Glutamatergic neuron (in vitro differentiated cells): Measurements from ENCODE around the gene ASAP3. TPM values are rescaled to one million over a fixed set of nuclear protein-coding genes. Genes with fewer than 3 reads are reported as not detected.
A peak's percentile ranks its signal among the peaks of the same experiment; 100 is the strongest.

ENCODE experiments used
- DNase-seq: peaks from one replicate; pipeline ENCODE4 v3.0.0; 2022
- H3K27ac Mint-ChIP-seq: one replicate; pipeline ENCODE4 v1.8.0; 2020; ENCODE audit warnings: mild to moderate bottlenecking, mixed read lengths, inconsistent platforms; ENCODE audit not compliant: unreplicated experiment
- H3K27me3 Mint-ChIP-seq: one replicate; pipeline ENCODE4 v1.8.0; 2020; ENCODE audit warnings: mild to moderate bottlenecking, moderate library complexity, mixed read lengths, inconsistent platforms; ENCODE audit not compliant: unreplicated experiment
- H3K36me3 Mint-ChIP-seq: one replicate; pipeline ENCODE4 v1.8.0; 2020; ENCODE audit warnings: mild to moderate bottlenecking, mixed read lengths, inconsistent platforms; ENCODE audit not compliant: unreplicated experiment
- H3K4me1 Mint-ChIP-seq: one replicate; pipeline ENCODE4 v1.8.0; 2020; ENCODE audit warnings: mild to moderate bottlenecking, low read depth, mixed read lengths, inconsistent platforms; ENCODE audit not compliant: unreplicated experiment
- H3K4me3 Mint-ChIP-seq: one replicate; pipeline ENCODE4 v1.8.0; 2020; ENCODE audit warnings: mild to moderate bottlenecking, mixed read lengths, inconsistent platforms; ENCODE audit not compliant: unreplicated experiment
- H3K9me3 Mint-ChIP-seq: one replicate; pipeline ENCODE4 v1.8.0; 2020; ENCODE audit warnings: mild to moderate bottlenecking, moderate library complexity, mixed read lengths, inconsistent platforms; ENCODE audit not compliant: unreplicated experiment
- total RNA-seq: library from RNA; stranded (reverse); fragmentation: NEBNext Ultra II Directional; extraction: Animal tissue kit (Norgen Biotek cat#: 25700); gene quantifications from one replicate; pipeline ENCODE4 v1.2.1, GENCODE V29; 2021; ENCODE audit not compliant: unreplicated experiment
- TF ChIP-seq, protein P1 (sequence below): fragments of 200-600 bp; sonication (generic); IDR thresholded peaks from one replicate; pipeline ENCODE4 v1.5.0; 2021; ENCODE audit not compliant: partially characterized antibody, unreplicated experiment

Gene ASAP3
- total RNA-seq, 1 donor from 2014 or later = 53.5 TPM

DNA sequence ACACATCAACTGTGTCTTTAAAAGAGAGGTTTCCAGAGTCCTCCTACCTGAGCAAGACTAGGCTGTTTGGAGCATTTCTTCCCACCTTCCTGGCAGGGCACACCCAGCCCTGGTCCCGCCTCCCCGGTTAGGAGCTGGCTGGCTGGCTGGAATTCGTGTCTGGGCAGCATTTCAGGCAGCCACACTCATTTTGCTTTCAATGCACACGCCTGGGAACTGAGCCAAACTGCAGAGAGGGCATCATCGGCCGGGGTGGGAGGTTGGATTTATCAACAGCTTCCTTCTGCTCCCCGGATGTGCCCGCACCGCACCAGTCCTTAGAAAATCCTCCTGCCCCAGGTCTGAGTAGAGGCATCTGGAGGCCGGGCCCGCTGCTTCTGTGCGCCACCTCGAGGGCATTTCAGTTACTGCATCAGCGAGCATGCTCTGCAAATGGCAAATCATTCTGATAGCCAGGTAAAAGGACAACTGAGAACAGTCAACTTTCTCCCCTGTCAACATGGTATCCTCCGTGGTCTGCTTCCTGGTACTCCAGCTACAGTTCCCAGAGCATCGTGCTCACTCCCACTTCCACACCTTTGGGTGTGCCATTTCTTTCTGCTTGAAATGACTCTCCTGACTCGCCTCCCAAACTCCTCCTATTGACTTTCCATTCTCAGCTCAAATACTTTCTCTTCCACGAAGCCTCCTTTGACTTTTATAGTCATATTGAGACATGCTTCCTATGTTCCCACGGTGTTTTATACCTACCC is 80.1 kb downstream of the ASAP3 start:
- Mint-ChIP-seq H3K9me3 (no peaks in the 10 kb centered on the region), H3K27me3 (no peaks in the 10 kb centered on the region), H3K27ac (no peak overlapping the region), H3K4me1 (no peaks in the 10 kb centered on the region), H3K36me3 (no peaks in the 10 kb centered on the region), H3K4me3 (peak overlapping the region; percentile 41)
- TF ChIP-seq, protein P1, sequence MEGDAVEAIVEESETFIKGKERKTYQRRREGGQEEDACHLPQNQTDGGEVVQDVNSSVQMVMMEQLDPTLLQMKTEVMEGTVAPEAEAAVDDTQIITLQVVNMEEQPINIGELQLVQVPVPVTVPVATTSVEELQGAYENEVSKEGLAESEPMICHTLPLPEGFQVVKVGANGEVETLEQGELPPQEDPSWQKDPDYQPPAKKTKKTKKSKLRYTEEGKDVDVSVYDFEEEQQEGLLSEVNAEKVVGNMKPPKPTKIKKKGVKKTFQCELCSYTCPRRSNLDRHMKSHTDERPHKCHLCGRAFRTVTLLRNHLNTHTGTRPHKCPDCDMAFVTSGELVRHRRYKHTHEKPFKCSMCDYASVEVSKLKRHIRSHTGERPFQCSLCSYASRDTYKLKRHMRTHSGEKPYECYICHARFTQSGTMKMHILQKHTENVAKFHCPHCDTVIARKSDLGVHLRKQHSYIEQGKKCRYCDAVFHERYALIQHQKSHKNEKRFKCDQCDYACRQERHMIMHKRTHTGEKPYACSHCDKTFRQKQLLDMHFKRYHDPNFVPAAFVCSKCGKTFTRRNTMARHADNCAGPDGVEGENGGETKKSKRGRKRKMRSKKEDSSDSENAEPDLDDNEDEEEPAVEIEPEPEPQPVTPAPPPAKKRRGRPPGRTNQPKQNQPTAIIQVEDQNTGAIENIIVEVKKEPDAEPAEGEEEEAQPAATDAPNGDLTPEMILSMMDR = peak; percentile 96
- peak; percentile 93 for DNase-seq

DNA sequence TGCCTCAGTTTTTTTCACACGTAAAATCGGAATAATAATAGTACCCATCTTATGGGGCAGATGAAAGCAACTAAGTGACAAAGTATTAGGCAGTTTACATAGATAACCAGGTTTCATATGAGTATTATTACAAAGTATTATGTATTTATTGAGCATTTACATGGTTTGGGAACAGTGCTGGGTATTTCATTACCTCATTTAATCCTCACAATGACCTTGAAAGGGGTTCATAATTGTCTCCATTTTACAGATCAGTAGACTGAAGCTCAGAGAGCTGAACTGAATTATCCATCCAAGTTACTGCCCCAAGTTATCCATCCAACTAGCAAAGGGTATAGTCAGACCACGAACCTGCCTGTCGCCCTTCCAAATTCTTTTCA is 80.6 kb downstream of the ASAP3 start:
- DNase-seq = no peak
- TF ChIP-seq, protein P1 = no peak
- H3K36me3 Mint-ChIP-seq = no peaks in the 10 kb centered on the region
- H3K27me3 Mint-ChIP-seq = no peaks in the 10 kb centered on the region
- H3K4me3 Mint-ChIP-seq = peak overlapping the region; percentile 31
- H3K27ac Mint-ChIP-seq = no peak overlapping the region
- H3K9me3 Mint-ChIP-seq = no peaks in the 10 kb centered on the region
- H3K4me1 Mint-ChIP-seq = no peaks in the 10 kb centered on the region

DNA sequence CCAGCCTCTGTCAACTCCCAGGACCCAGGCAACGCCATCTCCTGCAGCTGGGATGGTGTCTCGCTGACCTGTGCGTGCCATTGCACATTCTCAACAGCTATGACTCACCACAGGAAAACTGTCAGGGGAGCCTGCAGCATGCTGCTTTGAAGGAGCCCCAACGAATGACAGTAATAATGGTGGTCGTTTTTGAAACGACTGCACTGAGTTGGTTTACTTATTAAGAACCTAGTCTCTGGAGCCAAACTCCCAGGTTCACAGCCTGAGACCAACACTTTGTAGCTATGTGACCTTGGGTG is 81.0 kb downstream of the ASAP3 start:
- Mint-ChIP-seq H3K27ac (no peak overlapping the region), H3K9me3 (no peaks in the 10 kb centered on the region), H3K4me3 (no peak overlapping the region), H3K27me3 (no peaks in the 10 kb centered on the region), H3K36me3 (no peaks in the 10 kb centered on the region), H3K4me1 (no peaks in the 10 kb centered on the region)
- TF ChIP-seq, protein P1 = no peak
- DNase-seq = no peak

DNA sequence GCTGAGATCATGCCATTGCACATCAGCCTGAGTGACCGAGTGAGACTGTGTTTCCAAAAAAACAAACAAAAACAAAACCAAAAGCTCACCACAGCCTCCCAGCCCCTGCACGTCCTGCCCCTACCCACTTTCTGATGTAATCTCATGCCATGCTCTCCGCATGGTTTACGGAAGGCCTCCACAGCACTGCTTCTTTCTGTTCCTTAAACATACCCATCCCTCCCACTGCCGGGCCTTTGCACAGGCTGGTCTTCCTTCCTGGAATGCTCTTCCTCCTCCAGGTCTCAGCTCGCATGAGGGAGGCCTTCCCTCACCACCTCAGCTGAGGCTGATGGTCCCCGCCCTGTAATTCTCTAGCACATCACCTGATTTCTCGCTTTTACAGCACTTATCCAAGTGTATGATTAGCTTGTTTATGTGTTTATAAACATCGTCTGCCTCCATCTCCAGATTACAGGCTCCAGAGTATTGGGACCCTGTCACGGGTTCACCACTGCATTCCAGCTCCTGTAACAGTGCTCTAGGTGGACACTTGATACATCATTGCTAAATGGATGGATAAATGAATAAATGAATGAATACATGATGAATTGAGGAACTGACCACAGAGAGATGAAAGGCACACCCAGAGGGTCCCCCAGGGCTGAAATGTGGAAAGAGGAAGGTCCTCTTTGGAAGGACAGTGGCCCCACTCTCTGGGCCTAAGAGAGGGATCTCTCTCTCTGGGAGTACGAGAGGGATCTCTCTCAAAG is 81.5 kb downstream of the ASAP3 start:
- H3K27ac Mint-ChIP-seq = no peak overlapping the region
- no peaks in the 10 kb centered on the region for H3K4me1 Mint-ChIP-seq
- DNase-seq = no peak
- no peak overlapping the region for H3K4me3 Mint-ChIP-seq
- no peaks in the 10 kb centered on the region for H3K9me3 Mint-ChIP-seq
- H3K27me3 Mint-ChIP-seq = no peaks in the 10 kb centered on the region
- H3K36me3 Mint-ChIP-seq = no peaks in the 10 kb centered on the region
- TF ChIP-seq, protein P1 = no peak

DNA sequence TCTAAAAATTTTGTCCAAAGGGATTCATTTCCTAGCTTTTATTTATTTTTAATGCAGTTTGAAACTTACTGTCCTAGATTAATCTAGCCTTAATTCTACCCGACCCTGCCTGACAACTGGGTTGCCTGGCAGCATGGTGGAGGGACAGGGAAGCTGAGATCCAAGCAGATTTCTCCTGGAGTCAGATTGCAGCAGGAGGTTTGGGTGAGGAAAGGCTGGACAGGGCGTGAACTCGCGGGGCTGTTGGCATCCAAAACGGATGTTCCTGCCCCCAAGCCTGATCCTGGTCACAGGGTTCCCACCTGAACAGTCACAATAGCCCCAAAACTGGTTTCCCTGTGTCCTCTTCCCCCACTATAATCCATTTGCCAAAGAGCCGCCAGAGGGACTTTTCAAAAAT is 82.7 kb downstream of the ASAP3 start:
- Mint-ChIP-seq H3K27me3 (peaks cover 8% of the 10 kb centered on the region), H3K4me3 (no peak overlapping the region), H3K4me1 (no peaks in the 10 kb centered on the region), H3K9me3 (no peaks in the 10 kb centered on the region), H3K36me3 (no peaks in the 10 kb centered on the region), H3K27ac (no peak overlapping the region)
- DNase-seq = no peak
- TF ChIP-seq, protein P1 = no peak
